K562 (cell line): ENCODE results near the gene RC3H2. TPM values are rescaled to one million over a fixed set of nuclear protein-coding genes. Genes with fewer than 3 reads are reported as not detected.

Experiments
- BMI1 ChIP-seq: fragments of 150-350 bp; IDR thresholded peaks from 2 replicates; pipeline ENCODE4 v1.6.1; 2014; ENCODE audit warnings: low read length
- CBX2 ChIP-seq: fragments of 200-600 bp; sonication (generic); IDR thresholded peaks from one replicate; pipeline ENCODE4 v1.6.1; 2012; ENCODE audit warnings: mild to moderate bottlenecking, low read length, inconsistent platforms; ENCODE audit not compliant: insufficient read depth, poor library complexity, severe bottlenecking
- ELK3 ChIP-seq: fragments of 450-650 bp; formaldehyde crosslinking; IDR thresholded peaks from 2 replicates; pipeline ENCODE4 v1.4.0; 2020; ENCODE audit warnings: mild to moderate bottlenecking
- ETV5 ChIP-seq: sonication (generic); formaldehyde crosslinking; IDR thresholded peaks from 2 replicates; pipeline ENCODE4 v1.4.0; 2020; ENCODE audit warnings: low read depth, mild to moderate bottlenecking, missing genetic modification reagents
- EWSR1 ChIP-seq: fragments of 450-650 bp; IDR thresholded peaks from 2 replicates; pipeline ENCODE4 v1.6.1; 2018; ENCODE audit warnings: borderline replicate concordance, mild to moderate bottlenecking, low read depth, moderate library complexity; ENCODE audit not compliant: partially characterized antibody
- PHB ChIP-seq: fragments of 250-450 bp; sonication (Bioruptor Pico); IDR thresholded peaks from 2 replicates; pipeline ENCODE4 v1.5.0; 2021
- RBFOX2 ChIP-seq: fragments of 200-400 bp; formaldehyde crosslinking; IDR thresholded peaks from 2 replicates; pipeline ENCODE4 v1.6.1; 2017; ENCODE audit warnings: low read depth, mild to moderate bottlenecking, low read length, moderate library complexity
- SMAD1 ChIP-seq: fragments of 150-350 bp; IDR thresholded peaks from 2 replicates; pipeline ENCODE4 v1.6.1; 2014; ENCODE audit warnings: low read length, low read depth; ENCODE audit not compliant: partially characterized antibody
- SNRNP70 ChIP-seq: fragments of 200-400 bp; formaldehyde crosslinking; optimal IDR thresholded peaks from 2 replicates; pipeline ENCODE3; 2017; ENCODE audit warnings: low read depth, low read length
- TCF3 ChIP-seq: sonication (generic); formaldehyde crosslinking; IDR thresholded peaks from 2 replicates; pipeline ENCODE4 v1.4.0; 2020; ENCODE audit warnings: mild to moderate bottlenecking, missing genetic modification reagents
- polyA plus RNA-seq, 8 experiments: library from polyadenylated mRNA; depleted of rRNA in 4 of 8; stranded (reverse) in 5 of 8; unstranded in 3 of 8; fragments of >200 nt; fragmentation: Nextera tagmentation in 2 of 8; fragmentation: Illumina TruSeq in 1 of 8; extraction: Ambion mirVana in 2 of 8; extraction: Trizol in 1 of 8; gene quantifications; 2 replicates each; pipeline versions ENCODE4 v1.2.1 to v1.2.3, GENCODE V29; 2011 to 2014; ENCODE audit warnings: inconsistent platforms in 1 of 8, missing spikeins in 1 of 8
- total RNA-seq, 7 experiments: library from RNA; depleted of rRNA in 6 of 7; stranded (reverse); fragments of >200 nt in 6 of 7; fragmentation: Illumina TruSeq in 2 of 7; extraction: Trizol in 2 of 7; gene quantifications; 2 replicates each; pipeline versions ENCODE4 v1.2.1 to v1.2.3, GENCODE V29; 2011 to 2021; ENCODE audit warnings: low replicate concordance in 1 of 7
- TF ChIP-seq, protein P1 (sequence below): fragments of 200-800 bp; sonication (Bioruptor generic); IDR thresholded peaks from 2 replicates; pipeline ENCODE4 v1.6.1; 2017; ENCODE audit warnings: missing genetic modification characterization, missing compliant biosample characterization
- TF ChIP-seq, protein P2 (sequence below), 2 experiments: fragments of 450-650 bp; IDR thresholded peaks; 2 replicates each; pipeline ENCODE4 v1.6.1; 2016; ENCODE audit warnings: mild to moderate bottlenecking in 2 of 2, borderline replicate concordance in 1 of 2, low read depth in 1 of 2, moderate library complexity in 1 of 2

RC3H2 gene
- total and polyA plus RNA-seq, 9 of the 15 experiments (the other 6 are each of a cell fraction or from before 2014, with no cell fraction given), result 5.6 to 35.4 (median 18.6) TPM

DNA sequence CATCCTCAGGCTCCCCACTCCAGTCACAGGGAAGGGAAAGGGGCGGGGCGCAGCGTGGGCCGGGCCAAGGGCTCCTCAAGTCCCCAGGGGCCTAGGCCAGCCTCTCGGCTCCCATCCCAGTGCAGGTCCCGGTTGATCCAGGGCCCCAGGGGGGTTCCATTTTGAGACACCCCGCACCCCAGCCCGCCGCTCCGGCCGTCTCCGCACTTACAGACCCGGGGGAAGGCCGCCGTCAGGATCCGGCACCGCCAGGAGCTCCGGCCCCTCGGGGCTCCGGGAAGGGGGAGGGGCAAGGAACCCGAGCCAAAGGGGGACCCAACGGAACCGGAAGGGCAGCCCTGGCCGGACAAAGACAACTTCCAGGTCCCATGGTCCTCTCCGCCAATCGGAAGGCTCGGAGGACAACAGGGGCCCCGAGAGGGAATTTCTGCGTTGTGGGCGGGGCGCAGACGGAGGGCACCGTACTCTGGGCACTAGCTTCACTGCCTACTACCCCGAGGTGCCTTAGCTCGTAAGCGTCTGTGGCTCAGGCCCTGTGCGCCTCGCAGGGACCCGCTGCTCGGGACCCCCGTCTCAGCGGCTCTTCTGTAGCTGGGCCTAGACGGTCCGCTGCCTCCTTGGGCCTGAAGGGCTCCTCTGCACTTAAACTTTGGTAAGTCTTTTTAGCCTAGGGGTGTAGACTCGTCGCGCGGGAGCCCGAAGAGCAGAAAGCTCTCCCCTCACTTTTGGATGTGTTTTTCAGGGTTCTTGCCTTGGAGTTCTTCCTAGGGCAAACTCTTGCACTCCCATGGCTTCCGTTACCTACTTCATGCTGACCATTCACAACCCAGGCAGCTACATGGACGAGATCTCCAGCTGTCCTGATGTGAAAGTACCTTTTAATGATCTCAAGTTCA lies 26.3 kb upstream of the RC3H2 start, which contains the start of gene ZBTB26 (continued):
- TF ChIP-seq TCF3 (no peak), EWSR1 (no peak), ELK3 (CRISPR knock-in tag) (no peak), BMI1 (no peak), PHB (CRISPR knock-in tag) (no peak), SMAD1 (peak; percentile 22), ETV5 (CRISPR knock-in tag) (peak; percentile 89), CBX2 (no peak), RBFOX2 (peak; percentile 84), SNRNP70 (no peak)
- TF ChIP-seq, protein P1, sequence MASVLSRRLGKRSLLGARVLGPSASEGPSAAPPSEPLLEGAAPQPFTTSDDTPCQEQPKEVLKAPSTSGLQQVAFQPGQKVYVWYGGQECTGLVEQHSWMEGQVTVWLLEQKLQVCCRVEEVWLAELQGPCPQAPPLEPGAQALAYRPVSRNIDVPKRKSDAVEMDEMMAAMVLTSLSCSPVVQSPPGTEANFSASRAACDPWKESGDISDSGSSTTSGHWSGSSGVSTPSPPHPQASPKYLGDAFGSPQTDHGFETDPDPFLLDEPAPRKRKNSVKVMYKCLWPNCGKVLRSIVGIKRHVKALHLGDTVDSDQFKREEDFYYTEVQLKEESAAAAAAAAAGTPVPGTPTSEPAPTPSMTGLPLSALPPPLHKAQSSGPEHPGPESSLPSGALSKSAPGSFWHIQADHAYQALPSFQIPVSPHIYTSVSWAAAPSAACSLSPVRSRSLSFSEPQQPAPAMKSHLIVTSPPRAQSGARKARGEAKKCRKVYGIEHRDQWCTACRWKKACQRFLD (CRISPR knock-in tag), result no peak
- TF ChIP-seq, protein P2, sequence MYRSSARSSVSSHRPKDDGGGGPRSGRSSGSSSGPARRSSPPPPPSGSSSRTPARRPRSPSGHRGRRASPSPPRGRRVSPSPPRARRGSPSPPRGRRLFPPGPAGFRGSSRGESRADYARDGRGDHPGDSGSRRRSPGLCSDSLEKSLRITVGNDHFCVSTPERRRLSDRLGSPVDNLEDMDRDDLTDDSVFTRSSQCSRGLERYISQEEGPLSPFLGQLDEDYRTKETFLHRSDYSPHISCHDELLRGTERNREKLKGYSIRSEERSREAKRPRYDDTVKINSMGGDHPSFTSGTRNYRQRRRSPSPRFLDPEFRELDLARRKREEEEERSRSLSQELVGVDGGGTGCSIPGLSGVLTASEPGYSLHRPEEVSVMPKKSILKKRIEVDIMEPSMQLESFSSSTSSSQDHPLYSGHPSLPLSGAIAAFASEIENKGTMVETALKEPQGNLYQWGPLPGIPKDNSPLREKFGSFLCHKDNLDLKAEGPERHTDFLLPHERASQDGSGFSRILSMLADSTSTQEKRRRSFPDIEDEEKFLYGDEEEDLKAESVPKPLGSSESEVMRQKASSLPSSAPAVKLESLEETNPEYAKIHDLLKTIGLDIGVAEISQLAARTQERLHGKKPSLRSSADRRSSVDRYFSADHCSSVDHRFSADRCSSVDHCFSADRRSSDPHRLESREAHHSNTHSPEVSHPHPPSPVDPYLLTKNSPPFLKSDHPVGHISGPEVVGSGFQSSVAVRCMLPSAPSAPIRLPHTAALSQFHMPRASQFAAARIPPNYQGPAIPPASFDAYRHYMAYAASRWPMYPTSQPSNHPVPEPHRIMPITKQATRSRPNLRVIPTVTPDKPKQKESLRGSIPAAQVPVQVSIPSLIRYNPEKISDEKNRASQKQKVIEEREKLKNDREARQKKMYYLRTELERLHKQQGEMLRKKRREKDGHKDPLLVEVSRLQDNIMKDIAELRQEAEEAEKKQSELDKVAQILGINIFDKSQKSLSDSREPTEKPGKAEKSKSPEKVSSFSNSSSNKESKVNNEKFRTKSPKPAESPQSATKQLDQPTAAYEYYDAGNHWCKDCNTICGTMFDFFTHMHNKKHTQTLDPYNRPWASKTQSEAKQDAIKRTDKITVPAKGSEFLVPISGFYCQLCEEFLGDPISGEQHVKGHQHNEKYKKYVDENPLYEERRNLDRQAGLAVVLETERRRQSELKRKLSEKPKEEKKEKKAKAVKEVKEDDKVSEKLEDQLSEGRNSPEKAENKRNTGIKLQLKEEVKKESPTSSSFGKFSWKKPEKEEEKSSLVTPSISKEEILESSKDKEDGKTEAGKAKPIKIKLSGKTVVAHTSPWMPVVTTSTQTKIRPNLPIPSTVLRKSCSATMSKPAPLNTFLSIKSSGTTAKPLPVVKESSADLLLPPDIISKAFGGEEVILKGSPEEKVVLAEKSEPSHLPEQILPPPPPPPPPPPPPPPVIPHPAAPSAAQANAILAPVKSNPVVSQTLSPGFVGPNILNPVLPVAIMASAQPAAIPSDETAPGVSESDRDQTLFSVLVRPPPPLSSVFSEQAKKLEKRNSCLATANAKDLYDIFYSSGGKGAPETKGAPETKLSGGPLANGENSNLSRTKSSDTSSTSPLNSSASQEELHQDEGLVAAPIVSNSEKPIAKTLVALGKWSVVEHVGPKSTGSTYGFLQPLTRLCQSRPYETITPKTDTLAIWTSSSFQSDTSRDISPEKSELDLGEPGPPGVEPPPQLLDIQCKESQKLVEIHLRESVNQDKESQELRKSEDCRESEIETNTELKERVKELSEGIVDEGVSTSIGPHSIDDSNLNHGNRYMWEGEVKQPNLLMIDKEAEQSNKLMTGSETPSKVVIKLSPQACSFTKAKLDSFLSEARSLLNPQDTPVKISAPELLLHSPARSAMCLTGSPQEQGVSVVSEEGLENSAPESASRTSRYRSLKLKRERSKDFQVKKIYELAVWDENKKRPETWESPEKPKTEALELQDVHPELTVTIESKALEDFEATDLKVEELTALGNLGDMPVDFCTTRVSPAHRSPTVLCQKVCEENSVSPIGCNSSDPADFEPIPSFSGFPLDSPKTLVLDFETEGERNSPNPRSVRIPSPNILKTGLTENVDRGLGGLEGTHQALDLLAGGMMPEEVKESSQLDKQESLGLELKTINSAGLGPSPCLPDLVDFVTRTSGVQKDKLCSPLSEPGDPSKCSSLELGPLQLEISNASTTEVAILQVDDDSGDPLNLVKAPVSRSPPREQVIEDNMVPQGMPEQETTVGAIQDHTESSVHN (IDR thresholded peaks at IDR 0.05; ENCODE audit: borderline replicate concordance in 1 of 2, low read depth in 1 of 2), result no peak
